Upper lobe of right lung (tissue), 1 donor: ENCODE measurements around the gene ALG10. TPM values are rescaled to one million over a fixed set of nuclear protein-coding genes. Genes with fewer than 3 reads are reported as not detected.
"Not testable (repeated sequence)": the region's sequence is repeated elsewhere in the genome, so short reads cannot be mapped to it uniquely, and the experiment has no call there.

Experiments used
- ATAC-seq: fragments of 200-7000 bp; cut with Tn5 transposase; one replicate; pipeline ENCODE4 v1.9.1; 2020; ENCODE audit warnings: mild to moderate bottlenecking, moderate library complexity
- DNase-seq: peaks from one replicate; pipeline ENCODE4 v3.0.0-alpha.2; 2020
- H3K27ac ChIP-seq: fragments of 200-600 bp; one replicate; pipeline ENCODE4 v1.8.0; 2022
- H3K27me3 ChIP-seq: fragments of 200-600 bp; one replicate; pipeline ENCODE4 v1.8.0; 2022; ENCODE audit warnings: mild to moderate bottlenecking
- H3K36me3 ChIP-seq: fragments of 200-600 bp; one replicate; pipeline ENCODE4 v1.8.0; 2022
- H3K4me1 ChIP-seq: fragments of 200-600 bp; one replicate; pipeline ENCODE4 v1.8.0; 2022
- H3K4me3 ChIP-seq: fragments of 200-600 bp; one replicate; pipeline ENCODE4 v1.8.0; 2022; ENCODE audit warnings: mild to moderate bottlenecking
- H3K9me3 ChIP-seq: fragments of 200-600 bp; one replicate; pipeline ENCODE4 v1.8.0; 2022
- intact Hi-C: fragments of 100-400 bp; cut with DNase I; formaldehyde crosslinking; loops from one replicate; pipeline ENCODE4 v1.11.0; 2022
- long read RNA-seq: library from polyadenylated mRNA; unstranded; transcript quantifications from one replicate; pipeline ENCODE4 v2.0.0, GENCODE V29; 2021
- total RNA-seq: library from RNA; stranded (reverse); fragmentation: NEBNext Ultra II Directional; extraction: Animal tissue kit (Norgen Biotek cat#: 25700); gene quantifications from one replicate; pipeline ENCODE4 v1.2.1, GENCODE V29; 2021
- TF ChIP-seq, protein P1 (sequence below): fragments of 200-600 bp; IDR thresholded peaks from one replicate; pipeline ENCODE4 v1.8.0; 2022; ENCODE audit warnings: antibody characterized with exemption
- donor health status: DM: no; HTN: yes; CAD: no; lungs with severe emphysema.

ALG10 gene, protein sequence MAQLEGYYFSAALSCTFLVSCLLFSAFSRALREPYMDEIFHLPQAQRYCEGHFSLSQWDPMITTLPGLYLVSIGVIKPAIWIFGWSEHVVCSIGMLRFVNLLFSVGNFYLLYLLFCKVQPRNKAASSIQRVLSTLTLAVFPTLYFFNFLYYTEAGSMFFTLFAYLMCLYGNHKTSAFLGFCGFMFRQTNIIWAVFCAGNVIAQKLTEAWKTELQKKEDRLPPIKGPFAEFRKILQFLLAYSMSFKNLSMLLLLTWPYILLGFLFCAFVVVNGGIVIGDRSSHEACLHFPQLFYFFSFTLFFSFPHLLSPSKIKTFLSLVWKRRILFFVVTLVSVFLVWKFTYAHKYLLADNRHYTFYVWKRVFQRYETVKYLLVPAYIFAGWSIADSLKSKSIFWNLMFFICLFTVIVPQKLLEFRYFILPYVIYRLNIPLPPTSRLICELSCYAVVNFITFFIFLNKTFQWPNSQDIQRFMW
- total RNA-seq = 10.1 TPM
- long read RNA-seq = 0 reads

- peak within 1 kb of the TSS; percentile 92 for H3K27ac ChIP-seq
- TF ChIP-seq, protein P1, sequence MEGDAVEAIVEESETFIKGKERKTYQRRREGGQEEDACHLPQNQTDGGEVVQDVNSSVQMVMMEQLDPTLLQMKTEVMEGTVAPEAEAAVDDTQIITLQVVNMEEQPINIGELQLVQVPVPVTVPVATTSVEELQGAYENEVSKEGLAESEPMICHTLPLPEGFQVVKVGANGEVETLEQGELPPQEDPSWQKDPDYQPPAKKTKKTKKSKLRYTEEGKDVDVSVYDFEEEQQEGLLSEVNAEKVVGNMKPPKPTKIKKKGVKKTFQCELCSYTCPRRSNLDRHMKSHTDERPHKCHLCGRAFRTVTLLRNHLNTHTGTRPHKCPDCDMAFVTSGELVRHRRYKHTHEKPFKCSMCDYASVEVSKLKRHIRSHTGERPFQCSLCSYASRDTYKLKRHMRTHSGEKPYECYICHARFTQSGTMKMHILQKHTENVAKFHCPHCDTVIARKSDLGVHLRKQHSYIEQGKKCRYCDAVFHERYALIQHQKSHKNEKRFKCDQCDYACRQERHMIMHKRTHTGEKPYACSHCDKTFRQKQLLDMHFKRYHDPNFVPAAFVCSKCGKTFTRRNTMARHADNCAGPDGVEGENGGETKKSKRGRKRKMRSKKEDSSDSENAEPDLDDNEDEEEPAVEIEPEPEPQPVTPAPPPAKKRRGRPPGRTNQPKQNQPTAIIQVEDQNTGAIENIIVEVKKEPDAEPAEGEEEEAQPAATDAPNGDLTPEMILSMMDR = peak; percentile 73
- no peaks in the 10 kb centered on the region for H3K27me3 ChIP-seq
- peak; percentile 96 for DNase-seq
- peaks cover 7% of the 10 kb centered on the region for H3K4me1 ChIP-seq
- H3K36me3 ChIP-seq = no peaks in the 10 kb centered on the region
- peak within 1 kb of the TSS; percentile 66 for H3K4me3 ChIP-seq
- ATAC-seq = peak; percentile 100
- intact Hi-C loops = no loop called here
- H3K9me3 ChIP-seq = no peaks in the 10 kb centered on the region
Observed at GRCh38 chr12:34022079-34022830, at the start of gene ALG10. ALG10 (plus strand) TSS chr12:34022496; CDS start chr12:34022600, 104 bp downstream.

DNA sequence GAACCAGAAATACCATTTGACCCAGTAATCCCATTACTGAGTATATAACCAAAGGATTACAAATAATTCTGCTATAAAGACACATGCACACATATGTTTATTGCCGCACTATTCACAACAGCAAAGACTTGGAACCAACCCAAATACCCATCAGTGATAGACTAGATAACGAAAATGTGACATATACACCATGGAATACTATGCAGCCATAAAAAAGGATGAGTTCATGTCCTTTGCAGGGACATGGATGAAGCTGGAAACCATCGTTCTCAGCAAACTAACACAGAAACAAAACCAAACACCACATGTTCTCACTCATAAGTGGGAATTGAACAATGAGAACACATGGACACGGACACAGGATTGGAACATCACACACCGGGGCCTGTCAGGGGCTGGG lies 49.4 kb upstream of the ALG10 start:
- intact Hi-C loops = not testable (repeated sequence)

DNA sequence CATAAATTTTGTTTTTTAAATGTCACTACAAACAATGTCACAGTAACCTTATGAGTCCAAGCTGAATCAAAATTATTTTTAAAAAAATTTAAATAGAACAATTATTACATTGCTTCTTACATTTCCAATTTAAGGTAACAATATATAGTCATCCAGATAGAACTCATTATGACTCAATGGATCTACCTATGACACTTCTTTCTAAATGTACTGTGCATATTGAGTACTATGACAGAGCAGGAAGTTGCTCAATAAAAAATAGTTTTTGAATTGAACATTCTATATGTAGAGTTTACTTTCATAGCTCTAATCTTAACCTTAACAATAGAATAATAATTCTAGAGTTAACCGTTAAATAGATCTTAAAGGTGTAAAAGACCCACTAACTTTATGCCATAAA lies 44.4 kb upstream of the ALG10 start:
- Histone ChIP-seq H3K36me3 (no peaks in the 10 kb centered on the region), H3K27me3 (no peaks in the 10 kb centered on the region), H3K4me3 (no peak overlapping the region), H3K4me1 (no peaks in the 10 kb centered on the region), H3K9me3 (no peaks in the 10 kb centered on the region), H3K27ac (no peak overlapping the region)
- intact Hi-C loops = no loop called here
- DNase-seq = no peak
- no peak for ATAC-seq
- TF ChIP-seq, protein P1 = no peak

More for the DNA sequence above, 49.4 kb upstream of the ALG10 start:
- not testable (repeated sequence) for ATAC-seq, H3K9me3 ChIP-seq, H3K27me3 ChIP-seq, H3K4me1 ChIP-seq, DNase-seq, H3K27ac ChIP-seq, H3K36me3 ChIP-seq, H3K4me3 ChIP-seq

- Histone ChIP-seq H3K27ac (no peak overlapping the region), H3K36me3 (no peaks in the 10 kb centered on the region), H3K9me3 (no peaks in the 10 kb centered on the region), H3K4me1 (no peaks in the 10 kb centered on the region), H3K27me3 (no peaks in the 10 kb centered on the region), H3K4me3 (no peak overlapping the region)
- TF ChIP-seq, protein P1 = no peak
- DNase-seq (no peak), ATAC-seq (no peak)
- intact Hi-C loops = no loop called here
Observed at GRCh38 chr12:33988197-33988805, 34.0 kb upstream of the ALG10 start.

- H3K36me3 ChIP-seq = no peaks in the 10 kb centered on the region
- no peak for ATAC-seq
- no peaks in the 10 kb centered on the region for H3K27me3 ChIP-seq
Observed at GRCh38 chr12:33988913-33989312, 33.4 kb upstream of the ALG10 start.

More at GRCh38 chr12:33988913-33989312, 33.4 kb upstream of the ALG10 start:
- TF ChIP-seq, protein P1 = no peak
- intact Hi-C loops = no loop called here
- Histone ChIP-seq H3K4me1 (no peaks in the 10 kb centered on the region), H3K27ac (no peak overlapping the region), H3K9me3 (no peaks in the 10 kb centered on the region), H3K4me3 (no peak overlapping the region)
- no peak for DNase-seq
